NT2/D1 (cell line): ENCODE data around the gene PPP3CA.
"Not testable (repeated sequence)": the region's sequence is repeated elsewhere in the genome, so short reads cannot be mapped to it uniquely, and the experiment has no call there.

Experiments used
- DNase-seq: peaks from one replicate; pipeline ENCODE4 v3.0.0-alpha.2; 2011; ENCODE audit warnings: low read depth, low spot score
- H3K27me3 ChIP-seq: 2 replicates; pipeline ENCODE4 v1.6.0; 2011; ENCODE audit warnings: mild to moderate bottlenecking; ENCODE audit not compliant: insufficient read length, insufficient read depth
- H3K36me3 ChIP-seq: 2 replicates; pipeline ENCODE4 v1.6.1; 2011; ENCODE audit warnings: mild to moderate bottlenecking, low read length, mixed read lengths; ENCODE audit not compliant: insufficient read depth, insufficient read length
- H3K4me1 ChIP-seq: 2 replicates; pipeline ENCODE4 v1.5.1; 2011; ENCODE audit not compliant: insufficient read depth, insufficient read length
- H3K4me3 ChIP-seq: 2 replicates; pipeline ENCODE4 v1.5.1; 2011; ENCODE audit warnings: low read depth; ENCODE audit not compliant: insufficient read length
- H3K9ac ChIP-seq: 2 replicates; pipeline ENCODE4 v1.6.0; 2011; ENCODE audit warnings: low read depth; ENCODE audit not compliant: insufficient read length
- H3K9me3 ChIP-seq: 2 replicates; pipeline ENCODE4 v1.5.1; 2011; ENCODE audit warnings: mild to moderate bottlenecking, low read length; ENCODE audit not compliant: insufficient read depth
- SUZ12 ChIP-seq: IDR thresholded peaks from 2 replicates; pipeline ENCODE4 v1.6.1; 2011; ENCODE audit not compliant: insufficient read length, insufficient read depth; ENCODE audit errors: extremely low read depth
- YY1 ChIP-seq: IDR thresholded peaks from 2 replicates; pipeline ENCODE4 v1.6.1; 2011; ENCODE audit not compliant: insufficient read length, insufficient read depth
- ZNF274 ChIP-seq: IDR thresholded peaks from 2 replicates; pipeline ENCODE4 v1.6.1; 2011; ENCODE audit warnings: mild to moderate bottlenecking, low read depth, low read length

Gene PPP3CA

DNA sequence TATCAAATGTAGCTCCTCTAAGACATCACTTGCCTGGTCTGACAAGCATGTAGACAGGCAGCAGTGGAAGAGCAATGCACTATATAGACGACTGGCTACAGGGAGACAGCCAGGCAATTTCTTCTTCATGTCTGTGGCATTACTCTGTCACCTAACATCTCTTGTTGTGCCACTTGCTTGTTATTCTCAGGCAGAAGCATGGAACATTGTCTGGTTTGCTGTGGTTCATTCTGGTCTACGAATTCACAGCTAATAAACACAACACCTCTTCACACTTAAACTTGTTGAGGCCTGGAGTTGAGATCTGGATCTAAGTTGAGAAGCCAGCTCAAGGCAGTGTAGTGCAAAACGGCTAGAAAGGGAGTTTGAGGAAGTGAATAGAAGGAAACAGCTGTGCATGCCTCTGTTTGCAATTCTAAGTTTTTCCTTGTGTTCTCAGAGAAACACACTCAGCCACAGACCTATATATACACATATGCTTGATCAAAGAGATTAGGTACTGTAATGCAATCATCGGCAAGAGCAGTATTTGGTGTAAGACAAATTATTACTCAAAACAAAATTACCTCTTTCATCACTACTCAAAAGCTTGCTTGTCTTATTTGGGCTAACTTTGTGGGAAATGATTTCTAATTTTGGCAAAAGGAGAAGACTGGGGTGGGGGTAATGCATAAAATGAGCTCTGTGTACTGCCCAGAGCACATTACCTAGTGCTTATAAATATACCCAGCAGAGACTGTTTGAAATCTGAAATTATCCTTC, 243.8 kb downstream of the PPP3CA start:
- Histone ChIP-seq H3K36me3 (no peaks in the 10 kb centered on the region), H3K9ac (no peak overlapping the region), H3K4me3 (no peak overlapping the region), H3K4me1 (no peaks in the 10 kb centered on the region), H3K9me3 (no peaks in the 10 kb centered on the region), H3K27me3 (no peaks in the 10 kb centered on the region)
- TF ChIP-seq SUZ12: no peak
- TF ChIP-seq YY1: no peak
- TF ChIP-seq ZNF274: no peak
- no peak for DNase-seq

DNA sequence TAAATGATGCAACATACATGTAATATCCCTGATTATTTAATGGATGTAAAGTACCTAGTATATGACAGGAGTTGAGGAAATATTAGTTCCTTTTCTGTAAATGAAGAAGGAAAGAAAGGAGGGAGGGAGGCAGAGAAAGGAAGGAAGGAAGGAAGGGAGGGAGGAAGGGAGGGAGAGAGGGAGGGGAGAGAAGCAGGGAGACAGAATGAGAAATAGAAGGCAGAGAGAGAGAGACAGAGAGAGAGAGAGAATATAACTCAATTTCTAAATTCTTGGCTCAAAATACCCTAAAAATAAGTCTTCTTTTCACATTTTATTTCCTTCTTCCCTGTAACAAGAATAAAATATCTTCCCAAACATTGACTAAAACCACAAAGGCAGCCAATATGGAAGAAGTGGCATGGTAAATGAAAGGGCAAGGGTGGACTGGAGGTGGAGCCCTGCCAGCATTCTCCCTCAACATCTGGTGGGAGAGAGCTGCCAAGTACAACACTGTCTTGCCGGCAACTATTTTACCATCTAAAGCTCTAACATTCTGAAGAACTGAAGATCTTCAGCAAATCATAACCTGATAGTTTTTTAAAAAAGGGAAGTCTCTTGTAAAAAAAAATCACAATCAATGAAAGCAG, 245.1 kb downstream of the PPP3CA start:
- DNase-seq: no peak

GRCh38 chr4:101101072-101101471, 246.3 kb downstream of the PPP3CA start:
- H3K9ac ChIP-seq: no peak overlapping the region
- no peak for TF ChIP-seq SUZ12
- TF ChIP-seq ZNF274: no peak

More for the DNA sequence above, 245.1 kb downstream of the PPP3CA start:
- TF ChIP-seq YY1 (no peak), SUZ12 (no peak), ZNF274 (no peak)
- Histone ChIP-seq H3K4me1 (no peaks in the 10 kb centered on the region), H3K9me3 (no peaks in the 10 kb centered on the region), H3K4me3 (no peak overlapping the region), H3K9ac (no peak overlapping the region), H3K36me3 (no peaks in the 10 kb centered on the region), H3K27me3 (no peaks in the 10 kb centered on the region)

DNA sequence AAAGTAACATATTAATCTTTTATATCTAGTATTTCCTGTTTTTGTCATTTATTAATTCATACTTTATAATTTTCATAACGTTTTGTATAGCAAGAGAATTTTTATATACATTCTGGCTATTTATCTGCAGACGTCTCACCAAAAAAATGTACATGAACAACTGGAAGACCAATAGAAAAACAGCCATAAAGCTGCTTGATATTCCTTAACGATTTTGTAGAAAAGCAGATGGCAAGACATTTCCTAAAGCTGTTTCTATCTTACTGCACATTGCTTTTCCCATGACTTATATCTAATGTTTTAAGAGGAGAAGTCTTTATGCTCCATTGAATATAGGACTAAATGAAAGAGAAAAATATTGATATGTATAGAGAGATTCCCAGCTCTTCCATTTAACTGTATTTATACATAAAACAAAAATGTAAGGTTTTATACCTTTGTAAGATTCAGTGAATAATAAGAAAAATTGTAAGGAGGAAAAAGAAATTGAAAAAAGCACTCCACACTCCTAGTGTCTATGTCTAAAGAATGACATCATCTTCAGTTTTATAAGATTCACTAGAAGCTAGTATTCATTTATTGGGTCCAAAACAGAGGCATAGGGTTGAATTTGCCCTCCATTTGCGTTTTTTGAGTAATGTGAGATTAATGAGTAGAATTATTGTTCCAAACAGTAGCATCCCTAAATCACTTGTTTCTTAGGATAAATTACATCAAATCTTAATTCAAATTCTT, 248.5 kb downstream of the PPP3CA start:
- Histone ChIP-seq H3K4me3 (no peak overlapping the region), H3K4me1 (no peaks in the 10 kb centered on the region), H3K27me3 (no peaks in the 10 kb centered on the region), H3K9ac (no peak overlapping the region), H3K9me3 (no peaks in the 10 kb centered on the region), H3K36me3 (no peaks in the 10 kb centered on the region)
- TF ChIP-seq SUZ12 (no peak), YY1 (no peak), ZNF274 (no peak)
- DNase-seq: no peak

More at GRCh38 chr4:101101072-101101471, 246.3 kb downstream of the PPP3CA start:
- no peak overlapping the region for H3K4me3 ChIP-seq
- no peak for DNase-seq
- no peaks in the 10 kb centered on the region for H3K9me3 ChIP-seq
- no peaks in the 10 kb centered on the region for H3K36me3 ChIP-seq
- H3K27me3 ChIP-seq: no peaks in the 10 kb centered on the region
- no peaks in the 10 kb centered on the region for H3K4me1 ChIP-seq

- H3K36me3 ChIP-seq, DNase-seq, H3K4me3 ChIP-seq, H3K27me3 ChIP-seq, H3K9ac ChIP-seq, H3K9me3 ChIP-seq, H3K4me1 ChIP-seq: not testable (repeated sequence)
Measured at GRCh38 chr4:101092609-101093008, 254.7 kb downstream of the PPP3CA start.

DNA sequence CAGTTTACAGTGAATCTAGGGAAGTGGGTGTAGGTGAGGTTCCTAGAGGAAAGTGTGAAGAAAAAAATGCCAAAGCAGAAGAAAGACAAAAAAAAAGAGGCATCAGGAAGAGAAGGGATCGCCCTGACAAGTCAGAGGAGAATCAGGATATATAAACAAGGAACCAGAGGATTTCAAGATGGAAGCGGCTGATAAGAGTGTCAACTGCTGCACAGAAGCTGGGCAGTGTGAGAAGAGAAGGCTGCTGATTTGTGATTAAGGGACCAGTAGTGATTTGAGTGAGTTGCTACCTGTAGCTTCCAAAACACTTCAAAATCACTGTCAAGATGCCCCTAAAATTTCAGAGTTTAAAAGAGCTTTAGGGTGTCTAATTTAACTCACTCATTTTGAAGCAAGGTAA, 258.2 kb downstream of the PPP3CA start:
- H3K27me3 ChIP-seq: no peaks in the 10 kb centered on the region
- no peaks in the 10 kb centered on the region for H3K36me3 ChIP-seq
- DNase-seq: no peak
- H3K9ac ChIP-seq: no peak overlapping the region
- H3K4me3 ChIP-seq: no peak overlapping the region
- no peaks in the 10 kb centered on the region for H3K4me1 ChIP-seq
- no peaks in the 10 kb centered on the region for H3K9me3 ChIP-seq
- TF ChIP-seq YY1 (no peak), ZNF274 (no peak), SUZ12 (no peak)

DNA sequence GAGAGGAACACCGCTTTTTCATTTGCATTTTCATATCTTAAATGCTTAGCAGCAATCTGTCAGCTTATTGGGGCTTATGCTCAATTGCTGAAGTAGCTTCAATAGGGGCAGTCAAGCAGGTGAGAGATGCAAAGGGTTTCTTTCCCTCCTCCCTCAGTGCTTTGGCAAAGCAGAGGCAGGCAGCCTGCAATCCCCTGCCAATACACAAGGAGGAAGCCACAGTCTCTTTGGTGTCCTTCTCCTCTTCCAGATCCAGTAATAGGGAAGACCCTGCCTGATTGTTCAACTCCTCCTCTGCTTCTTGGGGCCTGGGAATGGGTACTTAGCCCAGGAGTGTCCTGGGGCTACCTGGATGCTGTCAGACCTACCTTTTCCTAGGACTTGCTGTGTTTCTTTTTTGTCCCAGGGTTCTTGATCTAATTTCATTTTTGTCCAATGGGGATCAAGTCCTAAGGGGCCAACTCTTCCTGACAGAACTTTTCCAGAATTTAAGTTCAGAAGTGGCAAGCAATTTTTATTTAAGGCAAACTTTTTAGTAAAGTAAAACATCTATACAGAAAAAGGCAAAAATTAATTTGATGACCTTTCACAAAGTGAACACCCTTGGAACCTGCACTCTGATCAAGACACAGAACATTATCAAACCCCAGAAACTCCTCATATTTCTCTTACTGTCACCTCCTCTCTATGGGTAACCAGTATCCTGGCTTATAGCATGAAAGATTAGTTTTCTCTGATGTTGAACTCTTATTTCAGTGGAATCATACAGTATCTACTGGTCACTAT, 260.3 kb downstream of the PPP3CA start:
- Histone ChIP-seq H3K9ac (no peak overlapping the region), H3K27me3 (no peaks in the 10 kb centered on the region), H3K9me3 (no peaks in the 10 kb centered on the region), H3K4me1 (no peaks in the 10 kb centered on the region), H3K36me3 (no peaks in the 10 kb centered on the region), H3K4me3 (no peak overlapping the region)
- DNase-seq: no peak
- TF ChIP-seq YY1 (no peak), ZNF274 (no peak), SUZ12 (no peak)
